HEK293 (cell line): ENCODE data around the gene IZUMO4.

Source experiments
- CTCF ChIP-seq: fragments of 450-650 bp; formaldehyde crosslinking; IDR thresholded peaks from 2 replicates; pipeline ENCODE4 v1.5.1; 2016; ENCODE audit warnings: missing biosample characterization, missing genetic modification characterization
- KLF1 ChIP-seq: fragments of 450-650 bp; formaldehyde crosslinking; IDR thresholded peaks from 2 replicates; pipeline ENCODE4 v1.5.1; 2016; ENCODE audit warnings: missing biosample characterization, missing genetic modification characterization
- ZBTB7A ChIP-seq: fragments of 450-650 bp; formaldehyde crosslinking; IDR thresholded peaks from 2 replicates; pipeline ENCODE4 v1.5.1; 2016; ENCODE audit warnings: low read depth, missing biosample characterization, missing genetic modification characterization
- ZNF248 ChIP-seq: fragments of 450-650 bp; formaldehyde crosslinking; IDR thresholded peaks from 2 replicates; pipeline ENCODE4 v1.5.1; 2017; ENCODE audit warnings: missing biosample characterization, missing genetic modification characterization
- ZNF704 ChIP-seq: fragments of 450-650 bp; formaldehyde crosslinking; IDR thresholded peaks from 2 replicates; pipeline ENCODE4 v1.5.1; 2016; ENCODE audit warnings: missing biosample characterization, missing genetic modification characterization
- TF ChIP-seq, protein P1 (sequence below): fragments of 450-650 bp; formaldehyde crosslinking; IDR thresholded peaks from 2 replicates; pipeline ENCODE4; 2016; ENCODE audit warnings: missing biosample characterization, missing genetic modification characterization
- TF ChIP-seq, protein P2 (sequence below): sonication (generic); formaldehyde crosslinking; IDR thresholded peaks from 2 replicates; pipeline ENCODE4 v1.8.1; 2022; ENCODE audit warnings: mild to moderate bottlenecking, moderate library complexity, missing genetic modification reagents
- TF ChIP-seq, protein P3 (sequence below): fragments of 450-650 bp; formaldehyde crosslinking; IDR thresholded peaks from 2 replicates; pipeline ENCODE4 v1.5.1; 2016; ENCODE audit warnings: missing biosample characterization, missing genetic modification characterization

- TF ChIP-seq CTCF (tag by site-specific recombination): peak; percentile 96
- TF ChIP-seq ZBTB7A: peak; percentile 92
- TF ChIP-seq, protein P1, sequence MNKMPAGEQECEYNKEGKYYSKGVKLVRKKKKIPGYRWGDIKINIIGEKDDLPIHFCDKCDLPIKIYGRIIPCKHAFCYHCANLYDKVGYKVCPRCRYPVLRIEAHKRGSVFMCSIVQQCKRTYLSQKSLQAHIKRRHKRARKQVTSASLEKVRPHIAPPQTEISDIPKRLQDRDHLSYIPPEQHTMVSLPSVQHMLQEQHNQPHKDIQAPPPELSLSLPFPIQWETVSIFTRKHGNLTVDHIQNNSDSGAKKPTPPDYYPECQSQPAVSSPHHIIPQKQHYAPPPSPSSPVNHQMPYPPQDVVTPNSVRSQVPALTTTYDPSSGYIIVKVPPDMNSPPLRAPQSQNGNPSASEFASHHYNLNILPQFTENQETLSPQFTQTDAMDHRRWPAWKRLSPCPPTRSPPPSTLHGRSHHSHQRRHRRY (tag by site-specific recombination): no peak
- TF ChIP-seq ZNF704 (tag by site-specific recombination): no peak
- no peak for TF ChIP-seq ZNF248
- TF ChIP-seq KLF1 (tag by site-specific recombination): peak; percentile 29
- TF ChIP-seq, protein P2, sequence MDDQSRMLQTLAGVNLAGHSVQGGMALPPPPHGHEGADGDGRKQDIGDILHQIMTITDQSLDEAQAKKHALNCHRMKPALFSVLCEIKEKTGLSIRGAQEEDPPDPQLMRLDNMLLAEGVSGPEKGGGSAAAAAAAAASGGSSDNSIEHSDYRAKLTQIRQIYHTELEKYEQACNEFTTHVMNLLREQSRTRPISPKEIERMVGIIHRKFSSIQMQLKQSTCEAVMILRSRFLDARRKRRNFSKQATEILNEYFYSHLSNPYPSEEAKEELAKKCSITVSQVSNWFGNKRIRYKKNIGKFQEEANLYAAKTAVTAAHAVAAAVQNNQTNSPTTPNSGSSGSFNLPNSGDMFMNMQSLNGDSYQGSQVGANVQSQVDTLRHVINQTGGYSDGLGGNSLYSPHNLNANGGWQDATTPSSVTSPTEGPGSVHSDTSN (CRISPR knock-in tag): 0 out of 2 replicates have a peak, but pooled peaks have one; percentile 45
- TF ChIP-seq, protein P3, sequence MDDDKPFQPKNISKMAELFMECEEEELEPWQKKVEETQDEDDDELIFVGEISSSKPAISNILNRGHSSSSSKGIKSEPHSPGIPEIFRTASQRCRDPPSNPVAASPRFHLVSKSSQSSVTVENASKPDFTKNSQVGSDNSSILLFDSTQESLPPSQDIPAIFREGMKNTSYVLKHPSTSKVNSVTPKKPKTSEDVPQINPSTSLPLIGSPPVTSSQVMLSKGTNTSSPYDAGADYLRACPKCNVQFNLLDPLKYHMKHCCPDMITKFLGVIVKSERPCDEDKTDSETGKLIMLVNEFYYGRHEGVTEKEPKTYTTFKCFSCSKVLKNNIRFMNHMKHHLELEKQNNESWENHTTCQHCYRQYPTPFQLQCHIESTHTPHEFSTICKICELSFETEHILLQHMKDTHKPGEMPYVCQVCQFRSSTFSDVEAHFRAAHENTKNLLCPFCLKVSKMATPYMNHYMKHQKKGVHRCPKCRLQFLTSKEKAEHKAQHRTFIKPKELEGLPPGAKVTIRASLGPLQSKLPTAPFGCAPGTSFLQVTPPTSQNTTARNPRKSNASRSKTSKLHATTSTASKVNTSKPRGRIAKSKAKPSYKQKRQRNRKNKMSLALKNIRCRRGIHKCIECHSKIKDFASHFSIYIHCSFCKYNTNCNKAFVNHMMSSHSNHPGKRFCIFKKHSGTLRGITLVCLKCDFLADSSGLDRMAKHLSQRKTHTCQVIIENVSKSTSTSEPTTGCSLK (tag by site-specific recombination): no peak
Measured at GRCh38 chr19:2050991-2051772, 45.5 kb upstream of the IZUMO4 start, which contains the start of gene MKNK2.
